Measurements from ENCODE around the gene FAM131A.
"Not testable (repeated sequence)": the region's sequence is repeated elsewhere in the genome, so short reads cannot be mapped to it uniquely, and the experiment has no call there.

Gene FAM131A

GRCh38 chr3:184339451-184340135, 2.2 kb downstream of the FAM131A start:
- not testable (repeated sequence) for DNase-seq (ENCODE audit: low read depth, low spot score)

DNA sequence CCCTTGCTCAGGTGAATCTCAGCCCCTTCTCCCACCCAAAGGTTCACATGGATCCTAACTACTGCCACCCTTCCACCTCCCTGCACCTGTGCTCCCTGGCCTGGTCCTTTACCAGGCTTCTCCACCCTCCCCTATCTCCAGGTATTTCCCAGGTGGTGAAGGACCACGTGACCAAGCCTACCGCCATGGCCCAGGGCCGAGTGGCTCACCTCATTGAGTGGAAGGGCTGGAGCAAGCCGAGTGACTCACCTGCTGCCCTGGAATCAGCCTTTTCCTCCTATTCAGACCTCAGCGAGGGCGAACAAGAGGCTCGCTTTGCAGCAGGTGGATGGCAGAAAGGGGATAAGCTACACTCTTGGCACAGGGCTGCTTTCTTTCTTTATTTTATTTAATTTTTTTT, 4.5 kb downstream of the FAM131A start:
- no peak for DNase-seq (ENCODE audit: low read depth, low spot score)

DNA sequence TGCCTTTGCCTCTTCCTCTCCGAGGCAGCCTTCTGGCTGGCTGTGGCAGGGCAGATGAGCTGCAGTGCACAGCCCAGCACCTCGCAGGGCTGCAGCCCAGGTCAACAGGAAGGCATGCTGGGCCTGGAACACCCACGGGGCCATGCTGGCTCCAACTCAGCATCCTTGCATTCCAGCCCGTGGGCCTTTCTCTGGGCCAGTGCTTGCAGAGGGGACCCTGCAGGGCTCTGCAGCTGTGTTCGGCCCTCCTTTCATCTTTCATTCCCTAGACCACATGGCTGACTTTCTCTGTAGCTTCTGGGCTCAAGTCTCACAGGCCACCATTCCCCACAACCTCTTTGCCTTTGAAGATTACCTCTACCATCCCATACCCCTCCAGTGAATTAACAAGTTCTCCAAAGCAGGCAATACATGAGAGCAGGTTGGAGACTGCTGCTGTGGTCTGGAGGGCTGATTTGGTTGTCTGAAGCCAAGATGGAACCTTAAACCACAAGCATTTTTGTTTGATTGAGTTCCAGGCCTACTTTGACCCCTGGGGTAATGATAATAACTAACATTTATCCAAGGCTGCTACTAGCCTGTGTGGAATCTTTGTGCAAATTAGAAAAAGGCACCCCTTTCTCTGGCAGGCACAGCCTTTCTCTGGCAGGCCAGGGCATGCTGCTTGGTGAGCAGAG, 5.9 kb downstream of the FAM131A start:
- DNase-seq (ENCODE audit: low read depth, low spot score): no peak

GRCh38 chr3:184344579-184345316, 7.3 kb downstream of the FAM131A start:
- DNase-seq (ENCODE audit: low read depth, low spot score): no peak

- DNase-seq (ENCODE audit: low read depth, low spot score): no peak
Observed at GRCh38 chr3:184345317-184346144, 8.1 kb downstream of the FAM131A start.

GRCh38 chr3:184346480-184347190, 9.2 kb downstream of the FAM131A start:
- no peak for DNase-seq (ENCODE audit: low read depth, low spot score)

- no peak for DNase-seq (ENCODE audit: low read depth, low spot score)
Observed at GRCh38 chr3:184347321-184348056, 10.1 kb downstream of the FAM131A start.

- no peak for DNase-seq (ENCODE audit: low read depth, low spot score)
Observed at GRCh38 chr3:184348057-184348382, 10.6 kb downstream of the FAM131A start.

DNA sequence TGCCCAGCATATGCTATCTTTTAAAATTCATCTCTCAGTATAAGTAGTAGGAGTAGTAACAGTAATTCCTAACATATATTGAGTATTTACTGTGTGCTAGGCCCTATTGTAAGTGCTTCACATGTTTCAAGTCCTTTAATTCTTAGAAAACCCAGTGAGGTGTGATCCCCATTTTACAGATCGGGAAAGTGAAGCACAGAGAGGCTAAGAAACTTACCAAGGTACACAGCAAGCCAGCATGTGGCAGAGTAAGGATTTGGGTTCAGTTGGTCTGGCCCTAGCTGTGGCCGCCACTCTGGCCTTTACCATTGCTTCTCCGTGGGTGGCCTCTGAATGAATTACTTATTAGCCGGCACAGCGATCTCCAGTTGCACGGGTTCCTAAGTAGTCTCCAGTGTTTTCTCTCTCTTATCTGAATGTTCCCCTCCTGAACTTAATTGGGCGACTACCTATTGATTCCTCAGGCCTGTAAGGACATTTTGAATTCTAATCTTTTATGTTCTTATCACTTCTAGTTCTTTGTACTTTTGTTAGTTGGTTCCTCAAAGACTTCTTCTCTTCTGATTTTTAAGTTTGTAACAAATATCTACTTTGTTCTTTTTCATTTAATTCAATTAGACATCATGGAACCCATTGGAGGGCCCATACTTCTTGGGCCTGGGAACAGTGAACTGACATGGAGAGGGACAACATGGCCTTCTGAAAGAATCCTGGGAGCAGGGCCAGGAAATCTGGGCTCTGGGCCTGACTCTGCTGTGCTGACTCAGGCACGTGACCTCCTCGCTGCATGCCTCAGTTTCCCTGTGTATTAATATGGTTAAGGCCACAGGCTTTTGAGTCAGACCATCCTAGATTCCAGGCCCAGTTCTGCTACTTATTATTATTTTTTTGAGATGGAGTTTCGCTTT, 12.4 kb downstream of the FAM131A start:
- DNase-seq (ENCODE audit: low read depth, low spot score): no peak

DNA sequence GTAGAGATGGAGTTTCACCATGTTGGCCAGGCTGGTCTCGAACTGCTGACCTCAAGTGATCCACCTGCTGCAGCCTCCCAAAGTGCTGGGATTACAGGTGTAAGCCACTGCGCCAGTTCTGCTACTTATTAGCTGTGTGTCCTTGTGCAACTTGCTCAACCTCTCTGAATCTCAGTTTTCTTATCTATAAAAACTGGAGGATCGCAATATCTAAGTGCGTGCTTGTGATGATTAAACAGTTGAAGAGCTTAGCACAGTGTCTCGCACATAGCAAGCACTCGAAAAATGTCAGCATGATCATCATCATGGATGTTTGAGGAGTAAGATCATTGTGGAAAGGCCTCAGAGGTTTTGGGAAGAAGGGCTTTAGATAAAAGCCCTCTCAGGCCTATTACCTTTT, 13.2 kb downstream of the FAM131A start:
- DNase-seq (ENCODE audit: low read depth, low spot score): no peak

DNA sequence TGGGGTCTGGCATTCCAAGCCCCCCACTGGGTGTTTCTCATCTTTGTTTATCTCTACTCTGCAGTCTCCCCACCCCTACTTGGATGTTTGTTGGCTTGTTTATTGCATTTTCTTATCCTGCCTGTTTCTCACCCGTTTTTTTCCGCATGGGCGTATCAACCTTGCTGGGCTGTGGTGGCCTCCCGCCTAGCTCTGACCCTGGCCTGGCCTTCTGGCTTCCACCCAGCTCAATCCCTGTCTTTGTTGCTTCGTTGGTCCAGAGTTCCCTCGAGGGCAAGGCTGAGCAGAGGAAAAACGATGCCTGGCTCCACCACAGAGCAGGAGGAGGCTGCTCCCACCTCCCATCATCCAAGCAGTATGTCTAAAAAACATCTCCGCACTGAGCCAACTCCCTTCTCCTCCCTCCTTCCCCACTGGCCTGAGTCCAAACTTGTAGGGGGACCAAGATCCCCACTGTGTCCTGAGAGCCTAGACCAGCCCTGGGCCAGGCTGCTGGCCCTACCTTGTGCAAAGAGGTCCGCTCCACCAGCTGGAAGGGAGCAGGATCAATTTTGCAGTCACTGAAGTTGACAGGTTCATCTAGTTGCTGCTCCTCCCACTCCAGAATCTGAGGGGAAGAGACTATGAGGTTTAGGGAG, 14.2 kb downstream of the FAM131A start:
- no peak for DNase-seq (ENCODE audit: low read depth, low spot score)

DNA sequence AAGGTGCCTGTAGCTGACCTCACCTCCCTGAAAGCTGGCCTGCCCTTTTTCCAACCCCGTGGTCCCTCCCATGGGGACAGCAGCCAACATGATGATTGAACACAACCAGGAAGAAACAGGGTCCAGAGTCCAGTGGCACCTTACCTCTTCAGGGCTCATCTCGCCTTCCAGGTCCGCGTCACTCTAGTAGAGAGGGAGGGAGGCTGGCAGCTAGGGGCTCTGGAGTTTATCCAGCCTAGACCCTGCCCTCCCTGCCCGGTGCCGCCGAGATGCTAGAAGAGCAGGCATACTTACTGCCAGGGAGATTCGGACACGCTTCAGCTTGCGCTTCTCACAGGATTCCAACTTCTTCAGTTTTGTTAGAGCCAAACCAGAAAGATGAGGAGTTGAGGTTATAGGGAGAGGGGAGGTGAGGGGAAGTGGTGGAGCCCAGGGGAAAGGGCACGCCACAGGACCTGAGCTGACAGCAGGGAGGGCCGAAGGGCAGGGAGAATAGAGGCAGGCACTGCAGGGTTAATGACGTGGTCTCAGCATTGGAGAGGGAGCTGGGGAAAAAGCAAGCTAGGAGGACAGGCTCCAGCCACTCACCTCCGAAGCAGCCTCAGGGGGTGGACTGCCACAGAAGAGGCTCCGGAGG, 14.9 kb downstream of the FAM131A start:
- no peak for DNase-seq (ENCODE audit: low read depth, low spot score)

- no peak for DNase-seq (ENCODE audit: low read depth, low spot score)
Observed at GRCh38 chr3:184352897-184353545, 15.6 kb downstream of the FAM131A start.

DNA sequence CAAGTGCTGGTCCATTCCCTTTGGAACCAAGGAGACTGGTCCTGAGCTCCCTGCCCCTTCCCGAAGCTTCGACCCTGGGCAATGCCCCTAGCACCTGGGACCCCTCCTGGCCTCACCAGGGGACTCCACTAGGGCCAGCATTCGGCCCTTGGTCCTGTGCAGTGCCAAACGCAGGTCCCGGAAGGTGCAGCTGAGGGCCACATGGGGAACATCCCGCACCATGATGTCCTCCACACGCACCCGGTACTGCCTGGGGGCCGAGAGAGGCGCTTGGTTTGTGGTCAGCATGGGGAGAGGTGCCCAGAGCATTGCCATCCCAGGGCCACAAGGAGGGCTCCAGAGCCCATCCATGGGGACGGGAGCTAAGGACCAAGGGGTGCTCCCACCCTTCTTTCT, 16.1 kb downstream of the FAM131A start:
- DNase-seq (ENCODE audit: low read depth, low spot score): no peak

DNA sequence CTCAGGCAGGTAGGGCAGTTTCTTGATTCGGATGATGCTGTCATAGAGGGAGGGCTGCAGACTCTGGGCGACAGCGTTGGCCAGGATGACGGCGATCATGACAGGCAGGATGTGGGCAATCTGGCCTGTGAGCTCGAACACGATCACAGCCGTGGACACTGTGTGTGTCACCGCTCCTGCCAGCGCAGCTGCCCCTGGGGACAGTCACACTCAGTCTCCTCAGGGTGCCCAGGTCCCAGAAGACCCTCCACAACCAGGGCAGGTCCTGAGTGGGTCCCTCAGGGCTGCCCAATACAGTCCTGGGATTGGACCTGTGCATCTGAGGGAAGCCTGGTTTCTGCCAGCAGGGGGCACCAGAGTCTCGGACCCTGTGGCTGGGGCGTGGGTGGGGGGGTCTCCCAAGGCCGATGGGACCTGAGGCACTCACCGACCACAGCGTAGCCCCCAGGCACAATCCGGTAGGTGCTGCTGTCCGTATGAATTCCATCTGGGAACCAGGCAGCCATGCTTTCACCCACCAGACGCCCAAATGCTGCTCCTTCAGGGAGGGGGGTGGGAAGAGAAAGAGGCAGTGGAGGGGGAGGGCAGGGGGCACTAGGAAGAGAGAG, 16.8 kb downstream of the FAM131A start:
- peak; percentile 32 for DNase-seq (ENCODE audit: low read depth, low spot score)

- DNase-seq (ENCODE audit: low read depth, low spot score): no peak
Observed at GRCh38 chr3:184354754-184355153, 17.4 kb downstream of the FAM131A start.

GRCh38 chr3:184355261-184356040, 18.1 kb downstream of the FAM131A start:
- no peak for DNase-seq (ENCODE audit: low read depth, low spot score)
